GM19193 (cell line): ENCODE measurements around the gene FLACC1.

Experiments
- POLR2A ChIP-seq: IDR thresholded peaks from 4 replicates; pipeline ENCODE4 v1.6.1; 2011; ENCODE audit not compliant: insufficient read depth, insufficient read length; ENCODE audit errors: extremely low read depth

The FLACC1 gene

GRCh38 chr2:201246280-201246679 lies 110.9 kb downstream of the FLACC1 start:
- no peak for TF ChIP-seq POLR2A

GRCh38 chr2:201244829-201245228 lies 112.3 kb downstream of the FLACC1 start:
- no peak for TF ChIP-seq POLR2A

- no peak for TF ChIP-seq POLR2A
These were observed 114.4 kb downstream of the FLACC1 start for GRCh38 chr2:201242571-201243277.
